PC-9 (cell line): Measurements from ENCODE around the gene C1orf52. TPM values are rescaled to one million over a fixed set of nuclear protein-coding genes. Genes with fewer than 3 reads are reported as not detected.
A peak's percentile ranks its signal among the peaks of the same experiment; 100 is the strongest.

Experiments used
- BruUV-seq: library from RNA; stranded (reverse); fragments of 400-500 nt; replicated peaks from 2 replicates; lab custom pipeline; 2021; lab: Mats Ljungman, UMichigan
- CTCF ChIA-PET: fragments of 300-600 bp; sonication (Branson Sonifier 250); formaldehyde crosslinking; loops from one replicate; lab custom pipeline; 2022; ENCODE audit warnings: antibody characterized with exemption; lab: Charles Lee
- POLR2A ChIA-PET: fragments of 300-600 bp; sonication (Branson Sonifier 250); formaldehyde crosslinking; loops from one replicate; lab custom pipeline; 2022; ENCODE audit warnings: antibody characterized with exemption; ENCODE audit not compliant: unreplicated experiment; lab: Charles Lee
- DNase-seq, 2 experiments: peaks; one replicate each; pipeline versions ENCODE4 v3.0.0 to v3.0.0-alpha.2; 2015 to 2022; ENCODE audit warnings: mixed read lengths in 1 of 2
- H2AFZ ChIP-seq: fragments of 200-600 bp; sonication (generic); 2 replicates; pipeline ENCODE4 v1.8.1; 2017; ENCODE audit warnings: antibody characterized with exemption
- H3F3A ChIP-seq: fragments of 200-600 bp; sonication (generic); 2 replicates; pipeline ENCODE4 v1.8.1; 2017; ENCODE audit warnings: antibody characterized with exemption, mild to moderate bottlenecking, low read depth; ENCODE audit not compliant: insufficient read depth
- H3K27ac ChIP-seq: fragments of 200-600 bp; sonication (generic); 2 replicates; pipeline ENCODE4 v1.6.1; 2016; ENCODE audit warnings: mixed run types
- H3K27me3 ChIP-seq: fragments of 200-600 bp; sonication (generic); 2 replicates; pipeline ENCODE4 v1.6.1; 2016; ENCODE audit warnings: low read depth, mixed run types; ENCODE audit not compliant: insufficient read depth
- H3K36me3 ChIP-seq: fragments of 200-600 bp; sonication (generic); 2 replicates; pipeline ENCODE4 v1.6.1; 2016; ENCODE audit warnings: low read depth, mixed run types
- H3K4me1 ChIP-seq: fragments of 200-600 bp; sonication (generic); replicated peaks from 2 replicates; pipeline ENCODE4 v1.6.1; 2016; ENCODE audit warnings: mixed run types; ENCODE audit not compliant: insufficient read depth
- H3K4me2 ChIP-seq: fragments of 200-600 bp; sonication (generic); 2 replicates; pipeline ENCODE4 v1.6.1; 2017; ENCODE audit warnings: mixed run types
- H3K4me3 ChIP-seq: fragments of 200-600 bp; sonication (generic); 2 replicates; pipeline ENCODE4 v1.6.1; 2016; ENCODE audit warnings: mixed run types
- H3K79me2 ChIP-seq: fragments of 200-600 bp; sonication (generic); 2 replicates; pipeline ENCODE4 v1.6.1; 2017; ENCODE audit warnings: low read depth, mixed run types
- H3K9me2 ChIP-seq: fragments of 200-600 bp; sonication (generic); 2 replicates; pipeline ENCODE4 v1.8.1; 2017; ENCODE audit warnings: mild to moderate bottlenecking; ENCODE audit not compliant: insufficient read depth
- H3K9me3 ChIP-seq: fragments of 200-600 bp; sonication (generic); 2 replicates; pipeline ENCODE4 v1.8.1; 2016; ENCODE audit warnings: low read depth; ENCODE audit not compliant: insufficient read depth
- H4K20me1 ChIP-seq: fragments of 200-600 bp; sonication (generic); 2 replicates; pipeline ENCODE4 v1.8.1; 2017; ENCODE audit not compliant: insufficient read depth
- CTCF ChIP-seq: fragments of 200-600 bp; sonication (generic); conservative IDR thresholded peaks from 2 replicates; pipeline ENCODE4 v1.6.1; 2017; ENCODE audit warnings: mixed run types, antibody characterized with exemption, mild to moderate bottlenecking, moderate library complexity
- EZH2 ChIP-seq: fragments of 200-600 bp; sonication (generic); IDR thresholded peaks from 2 replicates; pipeline ENCODE4 v1.8.0; 2017; ENCODE audit warnings: antibody characterized with exemption, low read depth
- intact Hi-C: fragments of 100-400 bp; cut with micrococcal nuclease; formaldehyde crosslinking; loops from one replicate; pipeline ENCODE4 v1.10.0; 2022; ENCODE audit not compliant: unreplicated experiment
- total RNA-seq: library from RNA; stranded (reverse); gene quantifications from 2 replicates; pipeline ENCODE4 v1.2.3, GENCODE V29; 2021

Gene C1orf52
- total RNA-seq, 1 experiment from 2014 or later: 20.7 TPM

- TF ChIP-seq CTCF (no peak), EZH2 (no peak)
- H3K27me3 ChIP-seq: no peaks in the 10 kb centered on the region
- H3K36me3 ChIP-seq: no peaks in the 10 kb centered on the region
- CTCF ChIA-PET: no interaction called here
- no peak overlapping the region for H3K4me3 ChIP-seq
- no peaks in the 10 kb centered on the region for H3F3A ChIP-seq
- no peak for DNase-seq
- H4K20me1 ChIP-seq: no peaks in the 10 kb centered on the region
- no peaks in the 10 kb centered on the region; the same call in 1 of the 2 replicates for H3K9me3 ChIP-seq
- BruUV-seq: no TSS peak
- intact Hi-C loops: no loop called here
- no peak overlapping the region for H3K4me2 ChIP-seq
- no peaks in the 10 kb centered on the region for H3K9me2 ChIP-seq
- no peaks in the 10 kb centered on the region for H3K4me1 ChIP-seq
- no peaks in the 10 kb centered on the region for H3K79me2 ChIP-seq
- POLR2A ChIA-PET: no interaction called here
- H3K27ac ChIP-seq: no peak overlapping the region
- no peak overlapping the region for H2AFZ ChIP-seq
Measured at GRCh38 chr1:85237613-85238012, 21.8 kb downstream of the C1orf52 start.

GRCh38 chr1:85230305-85230977, 29.0 kb downstream of the C1orf52 start:
- Histone ChIP-seq H4K20me1 (no peaks in the 10 kb centered on the region), H3K9me3 (no peaks in the 10 kb centered on the region), H3K36me3 (no peaks in the 10 kb centered on the region), H3K4me1 (peaks cover 36% of the 10 kb centered on the region), H3K79me2 (no peaks in the 10 kb centered on the region), H3K27ac (no peak overlapping the region), H3K9me2 (no peaks in the 10 kb centered on the region), H3F3A (peaks cover 14% of the 10 kb centered on the region), H2AFZ (no peak overlapping the region), H3K27me3 (no peaks in the 10 kb centered on the region), H3K4me3 (no peak overlapping the region), H3K4me2 (peak overlapping the region; percentile 14; the same call in 1 of the 2 replicates)
- POLR2A ChIA-PET: no interaction called here
- intact Hi-C loops: no loop called here
- CTCF ChIA-PET: interaction anchor here (1.0 kb wide), 1 partner anchor 121 kb away, joined by 5 read pairs; no protein-coding TSS in a partner anchor
- DNase-seq: no peak
- peak; percentile 47; the same call in 1 of the 2 replicates for TF ChIP-seq CTCF
- TF ChIP-seq EZH2: no peak
- BruUV-seq: no TSS peak

GRCh38 chr1:85229574-85230097, 29.8 kb downstream of the C1orf52 start:
- Histone ChIP-seq H3K27ac (no peak overlapping the region), H3K9me3 (no peaks in the 10 kb centered on the region), H3K4me2 (no peak overlapping the region), H3F3A (peaks cover 22% of the 10 kb centered on the region), H3K79me2 (no peaks in the 10 kb centered on the region), H3K9me2 (no peaks in the 10 kb centered on the region), H3K27me3 (no peaks in the 10 kb centered on the region), H3K4me3 (no peak overlapping the region), H2AFZ (no peak overlapping the region), H3K36me3 (no peaks in the 10 kb centered on the region), H3K4me1 (peaks cover 45% of the 10 kb centered on the region), H4K20me1 (no peaks in the 10 kb centered on the region)
- DNase-seq: peak; percentile 30 to 80
- POLR2A ChIA-PET: interaction anchor here (0.6 kb wide), 1 partner anchor 30 kb away, joined by 3 read pairs; the partner anchor contains the start of gene C1orf52
- BruUV-seq: no TSS peak
- TF ChIP-seq EZH2 (no peak), CTCF (no peak)
- CTCF ChIA-PET: no interaction called here
- intact Hi-C loops: no loop called here
